Testis (tissue), 3 donors: Measurements from ENCODE around the gene KRT222. TPM values are rescaled to one million over a fixed set of nuclear protein-coding genes. Genes with fewer than 3 reads are reported as not detected.

Experiments
- DNase-seq: peaks from one replicate; pipeline ENCODE4 v3.0.0-alpha.2; 2019
- H3K27ac ChIP-seq, 2 donors: fragments of 200-600 bp; sonication (generic); one replicate each; pipeline ENCODE4 v1.5.1; 2019
- H3K27me3 ChIP-seq: fragments of 200-600 bp; sonication (generic); one replicate; pipeline ENCODE4 v1.5.1; 2019
- H3K36me3 ChIP-seq: fragments of 200-600 bp; sonication (generic); one replicate; pipeline ENCODE4 v1.5.1; 2017; ENCODE audit warnings: low read depth; ENCODE audit errors: missing control alignments
- H3K4me1 ChIP-seq: fragments of 200-600 bp; sonication (generic); one replicate; pipeline ENCODE4 v1.5.1; 2019
- H3K4me3 ChIP-seq, 2 donors: fragments of 200-600 bp; sonication (generic); one replicate each; pipeline ENCODE4 v1.5.1; 2017 to 2019
- H3K9me3 ChIP-seq: fragments of 200-600 bp; sonication (generic); one replicate; pipeline ENCODE4 v1.5.1; 2017
- POLR2A ChIP-seq: fragments of 450-650 bp; IDR thresholded peaks from one replicate; pipeline ENCODE4 v1.6.1; 2017; ENCODE audit warnings: antibody characterized with exemption, mild to moderate bottlenecking, moderate library complexity
- WGBS, 2 donors: methylation state at CpG; one replicate each; pipeline ENCODE4 v1.1.5; 2018; 5-methylcytosine and 5-hydroxymethylcytosine counted together
- intact Hi-C: fragments of 100-400 bp; cut with DNase I; formaldehyde crosslinking; loops from one replicate; pipeline ENCODE4 v1.15.1; 2023; ENCODE audit warnings: low total_unique reads
- polyA plus RNA-seq: library from polyadenylated mRNA; stranded (reverse); fragments of 350-450 nt; fragmentation: Illumina TruSeq; extraction: RNeasy Lipid Tissue Mini Kit (QIAGEN cat#74804); gene quantifications from one replicate; pipeline ENCODE4 v1.2.3, GENCODE V29; 2014; ENCODE audit warnings: low read depth, low replicate concordance; ENCODE audit not compliant: insufficient read depth
- total RNA-seq, 2 donors: library from RNA; depleted of rRNA; stranded (reverse); fragments of >200 nt; gene quantifications; one replicate each; pipeline ENCODE4 v1.2.3, GENCODE V29; 2016
- TF ChIP-seq, protein P1 (sequence below), 3 experiments: fragments of 450-650 bp in 2 of 3; fragments of 200-600 bp in 1 of 3; sonication (generic) in 1 of 3; IDR thresholded peaks; one replicate each; pipeline ENCODE4 v1.5.1; 2016 to 2019; ENCODE audit warnings: antibody characterized with exemption in 3 of 3, mild to moderate bottlenecking in 2 of 3, moderate library complexity in 1 of 3

Gene KRT222
- total and polyA plus RNA-seq, 3 donors from 2014 or later = 1.0 to 3.1 (median 1.2) TPM

DNA sequence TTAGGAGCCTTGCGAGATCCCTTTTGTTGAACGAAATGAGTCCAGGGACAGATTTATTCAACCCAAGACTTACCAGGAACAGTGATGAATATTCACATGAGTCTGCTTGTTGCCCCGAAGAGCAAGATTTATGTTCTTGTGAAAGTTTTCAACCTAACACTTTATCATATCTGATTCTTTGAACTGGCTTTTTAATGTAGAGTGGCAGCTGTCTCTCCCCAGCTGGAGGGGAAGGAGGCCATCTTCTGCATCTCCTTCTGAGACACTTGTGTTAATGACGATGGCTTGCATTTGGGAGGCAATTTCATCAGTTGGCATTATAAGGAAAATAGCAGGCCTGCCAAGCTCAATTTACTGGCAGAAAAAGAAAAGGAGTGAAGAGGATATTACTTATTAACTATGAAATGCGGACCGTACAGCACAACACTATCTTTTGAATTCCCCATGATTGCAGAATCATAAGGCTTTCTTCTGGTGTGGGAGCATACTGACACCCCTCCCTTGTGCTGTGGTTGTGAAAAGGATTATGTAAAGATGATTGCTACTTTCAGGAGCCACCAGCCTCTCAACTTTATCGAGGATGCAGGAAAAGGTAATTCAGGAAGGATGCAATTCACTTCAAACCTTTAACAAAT is 53.0 kb downstream of the KRT222 start:
- TF ChIP-seq POLR2A = no peak
- TF ChIP-seq, protein P1, sequence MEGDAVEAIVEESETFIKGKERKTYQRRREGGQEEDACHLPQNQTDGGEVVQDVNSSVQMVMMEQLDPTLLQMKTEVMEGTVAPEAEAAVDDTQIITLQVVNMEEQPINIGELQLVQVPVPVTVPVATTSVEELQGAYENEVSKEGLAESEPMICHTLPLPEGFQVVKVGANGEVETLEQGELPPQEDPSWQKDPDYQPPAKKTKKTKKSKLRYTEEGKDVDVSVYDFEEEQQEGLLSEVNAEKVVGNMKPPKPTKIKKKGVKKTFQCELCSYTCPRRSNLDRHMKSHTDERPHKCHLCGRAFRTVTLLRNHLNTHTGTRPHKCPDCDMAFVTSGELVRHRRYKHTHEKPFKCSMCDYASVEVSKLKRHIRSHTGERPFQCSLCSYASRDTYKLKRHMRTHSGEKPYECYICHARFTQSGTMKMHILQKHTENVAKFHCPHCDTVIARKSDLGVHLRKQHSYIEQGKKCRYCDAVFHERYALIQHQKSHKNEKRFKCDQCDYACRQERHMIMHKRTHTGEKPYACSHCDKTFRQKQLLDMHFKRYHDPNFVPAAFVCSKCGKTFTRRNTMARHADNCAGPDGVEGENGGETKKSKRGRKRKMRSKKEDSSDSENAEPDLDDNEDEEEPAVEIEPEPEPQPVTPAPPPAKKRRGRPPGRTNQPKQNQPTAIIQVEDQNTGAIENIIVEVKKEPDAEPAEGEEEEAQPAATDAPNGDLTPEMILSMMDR (IDR thresholded peaks at IDR 0.05) = no peak
- H3K27ac ChIP-seq = no peak overlapping the region
- WGBS, 2 donors = 70 to 81% methylated on average over 7 of the region's 7 CpGs
- DNase-seq = no peak
- H3K4me3 ChIP-seq = no peak overlapping the region
- H3K9me3 ChIP-seq = no peaks in the 10 kb centered on the region
- H3K27me3 ChIP-seq = no peaks in the 10 kb centered on the region
- no peaks in the 10 kb centered on the region for H3K36me3 ChIP-seq
- peaks cover 16% of the 10 kb centered on the region for H3K4me1 ChIP-seq
- intact Hi-C loops = no loop called here

DNA sequence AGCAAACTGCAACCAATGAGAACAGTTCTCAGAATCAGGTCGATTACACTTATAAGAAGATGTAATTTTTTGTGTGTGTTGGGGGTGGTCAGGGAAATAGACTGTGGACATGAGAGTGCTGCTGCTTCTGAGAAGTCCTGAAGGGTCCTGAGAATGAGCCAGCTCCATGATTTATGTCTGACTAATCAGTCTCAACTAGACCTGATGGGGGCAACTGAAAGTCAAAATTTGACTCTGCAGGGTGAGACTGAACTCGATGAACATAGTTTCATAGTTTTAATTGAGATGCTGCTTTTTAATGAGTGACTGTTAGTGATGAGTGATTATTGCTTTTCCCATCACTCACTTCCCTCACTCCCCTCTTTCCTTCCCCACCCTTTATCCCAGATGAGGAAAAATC is 54.6 kb downstream of the KRT222 start:
- Histone ChIP-seq H3K4me1 (peaks cover 8% of the 10 kb centered on the region), H3K36me3 (no peaks in the 10 kb centered on the region), H3K4me3 (no peak overlapping the region), H3K9me3 (no peaks in the 10 kb centered on the region), H3K27ac (no peak overlapping the region), H3K27me3 (no peaks in the 10 kb centered on the region)
- TF ChIP-seq, protein P1 (IDR thresholded peaks at IDR 0.05) = no peak
- no peak for TF ChIP-seq POLR2A
- DNase-seq = no peak
- 68 to 73% methylated on average over 2 of the region's 2 CpGs for WGBS, 2 donors
- intact Hi-C loops = no loop called here

DNA sequence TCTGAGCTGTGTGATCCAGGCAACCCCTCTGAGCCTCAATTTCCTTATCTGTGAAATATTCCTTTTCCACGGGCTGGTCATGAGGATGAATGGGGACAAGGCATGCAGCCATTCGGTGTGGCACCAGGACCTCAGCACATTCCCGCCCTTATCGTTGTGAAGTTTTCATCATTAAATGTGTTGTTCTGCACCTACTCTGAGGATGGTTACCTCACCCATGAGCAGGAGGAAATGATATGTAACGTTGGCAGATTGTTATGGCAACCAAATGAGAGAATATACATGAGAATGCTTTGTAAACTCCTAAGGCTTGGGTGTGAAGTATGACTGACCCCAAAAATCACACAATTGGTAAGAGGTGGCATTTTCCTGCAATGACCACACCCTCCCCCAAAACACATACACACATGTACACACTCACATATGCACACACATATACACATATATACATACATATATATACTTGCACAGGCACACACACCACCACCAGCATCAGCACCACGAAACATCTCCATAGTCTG is 56.9 kb downstream of the KRT222 start:
- Histone ChIP-seq H3K36me3 (no peaks in the 10 kb centered on the region), H3K9me3 (no peaks in the 10 kb centered on the region), H3K27ac (no peak overlapping the region), H3K4me1 (no peaks in the 10 kb centered on the region), H3K4me3 (no peak overlapping the region), H3K27me3 (no peaks in the 10 kb centered on the region)
- 82 to 83% methylated on average over 6 of the region's 6 CpGs for WGBS, 2 donors
- no peak for DNase-seq
- no peak for TF ChIP-seq POLR2A
- TF ChIP-seq, protein P1 (IDR thresholded peaks at IDR 0.05) = no peak
- intact Hi-C loops = no loop called here

DNA sequence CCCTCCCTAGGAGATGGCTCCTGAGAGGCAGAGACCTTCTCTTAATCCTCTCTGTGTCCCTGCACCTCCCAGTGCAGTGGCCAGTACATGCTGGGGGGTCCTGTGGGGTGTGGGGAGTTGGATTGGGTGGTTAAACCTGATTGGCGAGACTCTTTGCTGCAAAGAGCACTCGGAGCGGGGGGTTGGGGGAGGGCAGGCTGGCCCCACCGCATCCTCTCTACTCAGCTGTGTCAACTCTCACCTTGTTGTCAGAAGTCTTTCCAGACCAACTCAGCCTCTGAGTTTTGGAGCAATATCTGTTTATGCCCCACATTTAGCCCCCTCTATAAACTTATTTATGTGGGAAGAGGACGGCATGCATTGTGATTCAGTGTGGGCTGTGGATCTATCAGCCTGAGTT is 57.3 kb downstream of the KRT222 start:
- H3K27ac ChIP-seq = no peak overlapping the region
- H3K9me3 ChIP-seq = no peaks in the 10 kb centered on the region
- DNase-seq = no peak
- 79 to 87% methylated on average over 5 of the region's 5 CpGs for WGBS, 2 donors
- H3K4me3 ChIP-seq = no peak overlapping the region
- intact Hi-C loops = no loop called here
- H3K36me3 ChIP-seq = no peaks in the 10 kb centered on the region
- H3K27me3 ChIP-seq = no peaks in the 10 kb centered on the region
- H3K4me1 ChIP-seq = no peaks in the 10 kb centered on the region
- no peak for TF ChIP-seq POLR2A
- TF ChIP-seq, protein P1 (IDR thresholded peaks at IDR 0.05) = no peak
